NCI-H1092 treated with DMSO at 0.1 percent for 48 hours (cell line): ENCODE data around the gene CHRM1.
"Not testable (repeated sequence)": the region's sequence is repeated elsewhere in the genome, so short reads cannot be mapped to it uniquely, and the experiment has no call there.

Experiments used
- DNase-seq: peaks from one replicate; lab custom pipeline; 2025; lab: John Stamatoyannopoulos, UW

The CHRM1 gene

DNA sequence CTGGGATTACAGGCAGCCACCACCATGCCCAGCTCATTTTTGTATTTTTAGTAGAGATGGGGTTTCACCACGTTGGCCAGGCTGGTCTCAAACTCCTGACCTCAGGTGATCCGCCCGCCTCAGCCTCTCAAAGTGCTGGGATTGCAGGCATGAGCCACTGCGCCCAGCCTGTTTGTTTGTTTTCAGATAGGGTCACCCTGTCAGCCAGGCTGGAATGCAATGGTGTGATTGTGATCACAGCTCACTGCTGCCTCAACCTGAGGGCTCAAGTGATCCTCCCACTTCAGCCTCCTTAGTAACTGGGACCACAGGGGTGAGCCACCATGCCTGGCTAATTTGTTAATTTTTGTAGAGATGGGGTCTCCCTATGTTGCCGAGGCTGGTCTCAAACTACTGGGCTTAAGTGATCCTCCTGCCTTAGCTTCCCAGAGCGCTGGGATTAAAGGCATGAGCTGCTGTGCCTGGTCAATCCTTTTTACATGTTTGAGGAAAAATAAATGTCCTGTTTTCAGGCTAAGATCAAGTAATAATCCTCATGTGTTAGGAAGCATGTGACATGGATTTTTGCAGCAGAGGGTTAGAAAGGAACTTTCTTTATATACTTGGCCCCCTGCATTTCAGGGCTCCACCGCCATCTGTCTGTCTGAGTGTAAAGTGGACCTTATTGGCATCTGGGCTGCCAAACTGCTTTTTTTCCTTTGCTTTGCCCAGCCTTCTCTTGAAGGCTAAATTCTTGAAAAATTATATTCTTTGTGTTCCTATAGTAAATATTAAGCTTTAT is 45.3 kb downstream of the CHRM1 start:
- DNase-seq = no peak

DNA sequence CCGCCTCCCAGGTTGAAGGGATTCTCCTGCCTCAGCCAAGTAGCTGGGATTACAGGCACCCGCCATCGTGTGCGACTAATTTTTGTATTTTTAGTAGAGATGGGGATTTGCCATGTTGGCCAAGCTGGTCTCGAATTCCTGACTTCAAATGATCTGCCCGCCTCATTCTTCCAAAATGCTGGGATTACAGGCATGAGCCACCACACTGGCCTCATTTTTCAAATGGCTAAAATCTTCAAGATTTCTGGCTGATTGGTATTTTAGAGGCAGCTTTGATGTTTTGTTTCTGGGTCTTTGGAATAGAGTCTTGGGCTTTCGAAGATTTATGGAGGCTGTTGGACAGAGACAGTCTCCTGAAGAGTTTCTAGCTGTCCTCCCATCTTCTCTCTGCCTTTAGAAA is 46.3 kb downstream of the CHRM1 start:
- DNase-seq = no peak

DNA sequence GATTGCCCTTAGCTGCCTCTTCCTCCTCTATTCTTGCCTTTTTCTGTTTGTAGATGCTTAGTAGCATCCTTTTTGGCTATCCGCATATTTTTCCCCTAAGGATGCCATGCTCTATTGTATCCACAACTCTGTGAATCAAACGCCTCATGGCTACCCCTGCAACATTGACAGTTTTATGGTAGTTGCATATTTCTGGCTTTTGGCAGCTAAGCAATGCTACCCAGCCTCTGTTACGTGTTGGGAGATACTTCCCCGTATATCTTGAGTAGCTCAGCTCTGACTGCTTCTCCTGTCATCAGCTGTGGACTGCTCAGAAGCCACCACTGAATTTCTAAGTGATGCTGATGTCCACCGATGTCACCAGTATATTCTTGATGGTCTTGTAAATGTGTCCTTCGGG is 55.5 kb downstream of the CHRM1 start:
- DNase-seq = no peak

DNA sequence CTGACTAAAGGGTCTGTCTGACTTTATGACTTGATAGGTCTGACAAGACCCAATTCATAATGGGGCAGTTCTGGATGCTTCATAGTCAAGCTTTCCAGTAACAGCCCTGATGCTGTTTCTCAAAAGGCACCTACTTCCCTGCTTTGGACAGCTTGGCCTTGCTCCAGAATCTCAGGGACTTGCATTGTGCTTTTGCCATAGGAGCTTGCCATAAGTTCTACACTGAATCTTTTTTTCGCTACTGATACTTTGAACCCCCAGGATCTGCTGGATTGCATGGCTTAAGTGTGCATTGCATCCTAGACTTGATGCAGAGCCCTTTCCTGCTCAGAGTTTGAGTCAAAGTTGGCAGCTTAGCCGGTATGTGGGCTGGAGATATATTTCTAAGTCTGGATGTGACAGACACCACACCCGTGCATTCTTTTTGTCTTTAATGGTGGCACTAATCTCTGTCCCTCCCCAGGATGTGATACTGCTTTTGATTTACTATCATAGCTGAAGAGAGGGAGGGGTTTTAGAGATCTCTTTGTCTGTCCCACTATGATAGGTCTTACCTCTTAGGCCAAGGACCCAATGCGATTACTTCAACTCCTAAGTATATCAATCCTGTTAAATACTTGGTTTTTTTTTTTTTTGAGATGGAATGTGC is 57.4 kb downstream of the CHRM1 start:
- DNase-seq = no peak

DNA sequence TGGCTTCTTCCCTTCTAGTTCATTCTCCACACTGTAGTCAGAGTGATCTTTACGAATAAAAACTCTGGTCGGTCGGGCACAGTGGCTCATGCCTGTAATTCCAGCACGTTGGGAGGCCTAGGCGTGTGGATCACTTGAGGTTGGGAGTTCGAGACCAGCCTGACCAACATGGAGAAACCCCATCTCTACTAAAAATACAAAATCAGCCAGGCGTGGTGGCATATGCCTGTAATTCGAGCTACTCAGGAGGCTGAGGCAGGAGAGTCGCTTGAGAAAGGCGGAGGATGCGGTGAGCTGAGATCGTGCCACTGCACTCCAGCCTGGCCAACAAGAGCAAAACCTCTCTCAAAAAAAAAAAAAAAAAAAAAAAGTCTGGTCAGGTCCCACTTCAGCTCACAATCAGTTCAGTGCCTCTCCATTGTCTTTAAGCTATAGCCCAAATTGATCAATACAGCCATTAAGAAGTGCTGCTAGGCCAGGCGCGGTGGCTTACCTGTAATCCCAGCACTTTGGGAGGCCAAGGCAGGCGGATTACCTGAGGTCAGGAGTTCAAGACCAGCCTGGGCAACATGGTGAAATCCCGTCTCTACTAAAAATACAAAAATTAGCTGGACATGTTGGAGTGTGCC is 59.5 kb downstream of the CHRM1 start:
- DNase-seq = not testable (repeated sequence)

DNA sequence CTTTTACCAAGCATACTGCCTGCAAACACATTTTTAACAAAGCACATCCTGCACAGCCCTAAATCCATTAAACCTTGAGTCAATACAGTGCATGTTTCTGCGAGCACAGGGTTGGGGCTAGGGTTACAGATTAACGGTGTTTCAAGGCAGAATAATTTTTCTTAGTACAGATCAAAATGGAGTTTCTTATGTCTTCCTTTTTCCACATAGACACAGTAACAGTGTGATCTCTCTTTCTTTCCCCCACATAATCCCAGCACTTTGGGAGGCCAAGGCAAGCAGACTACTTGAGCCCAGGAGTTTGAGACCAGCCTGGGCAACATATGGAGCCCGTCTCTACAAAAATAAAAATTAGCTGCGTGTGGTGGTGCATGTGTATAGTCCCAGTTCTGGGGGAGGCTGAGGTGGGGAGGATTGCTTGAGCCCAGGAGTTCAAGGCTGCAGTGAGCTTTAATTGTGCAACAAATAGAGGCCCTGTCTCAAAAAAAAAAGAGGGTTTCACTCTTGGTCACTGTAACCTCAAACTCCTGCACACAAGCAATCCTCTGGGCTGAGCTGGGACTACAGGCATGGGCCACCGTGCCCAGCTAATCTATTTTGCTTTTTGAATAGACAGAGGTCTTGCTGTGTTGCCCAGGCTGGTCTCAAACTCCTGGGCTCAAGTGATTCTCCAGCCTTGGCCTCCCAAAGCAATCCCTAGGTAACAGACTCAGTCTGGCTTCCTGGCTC is 60.2 kb downstream of the CHRM1 start:
- DNase-seq = no peak

DNA sequence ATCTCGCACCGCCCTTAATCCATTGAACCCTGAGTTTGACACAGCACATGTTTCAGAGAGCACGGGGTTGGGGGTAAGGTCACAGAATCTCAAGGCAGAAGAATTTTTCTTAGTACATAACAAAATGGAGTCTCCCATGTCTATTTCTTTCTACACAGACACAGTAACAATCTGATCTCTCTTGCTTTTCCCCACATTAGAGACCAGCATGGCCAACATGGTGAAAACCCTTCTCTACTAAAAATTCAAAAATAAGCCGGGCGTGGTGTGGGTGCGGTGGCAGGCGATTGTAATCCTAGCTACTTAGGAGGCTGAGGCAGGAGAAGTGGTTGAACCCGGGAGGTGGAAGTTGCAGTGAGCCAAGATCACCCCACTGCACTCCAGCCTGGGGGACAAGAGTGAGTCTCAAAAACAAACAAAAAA is 61.9 kb downstream of the CHRM1 start:
- not testable (repeated sequence) for DNase-seq
